GM23338 (cell line): ENCODE data around the gene LNX1. TPM values are rescaled to one million over a fixed set of nuclear protein-coding genes. Genes with fewer than 3 reads are reported as not detected.

Experiments
- ATAC-seq: fragments of 200-7000 bp; cut with Tn5 transposase; 3 replicates; pipeline ENCODE4 v1.9.1; 2020
- DNase-seq: peaks from one replicate; pipeline ENCODE4 v3.0.0-alpha.2; 2015; ENCODE audit warnings: low spot score
- H2AFZ ChIP-seq: fragments of 200-600 bp; sonication (generic); 2 replicates; pipeline ENCODE4 v1.8.0; 2016; ENCODE audit warnings: antibody characterized with exemption, mild to moderate bottlenecking, moderate library complexity
- H3F3A ChIP-seq: fragments of 200-600 bp; sonication (generic); replicated peaks from 2 replicates; pipeline ENCODE4 v1.8.0; 2017; ENCODE audit warnings: antibody characterized with exemption, mixed run types, low read depth
- H3K27ac ChIP-seq: fragments of 200-600 bp; sonication (generic); 2 replicates; pipeline ENCODE4 v1.6.1; 2016; ENCODE audit warnings: low read depth
- H3K27me3 ChIP-seq: fragments of 200-600 bp; sonication (generic); 2 replicates; pipeline ENCODE4 v1.8.0; 2016; ENCODE audit warnings: mild to moderate bottlenecking, mixed run types, moderate library complexity; ENCODE audit not compliant: insufficient read depth
- H3K36me3 ChIP-seq: fragments of 200-600 bp; sonication (generic); 2 replicates; pipeline ENCODE4 v1.8.0; 2016; ENCODE audit warnings: mild to moderate bottlenecking; ENCODE audit not compliant: insufficient read depth
- H3K4me1 ChIP-seq: fragments of 200-600 bp; sonication (generic); 2 replicates; pipeline ENCODE4 v1.8.0; 2016; ENCODE audit warnings: mild to moderate bottlenecking, moderate library complexity; ENCODE audit not compliant: insufficient read depth
- H3K4me2 ChIP-seq: fragments of 200-600 bp; sonication (generic); 2 replicates; pipeline ENCODE4 v1.7.1; 2017; ENCODE audit warnings: mixed run types
- H3K4me3 ChIP-seq: fragments of 200-600 bp; sonication (generic); 2 replicates; pipeline ENCODE4 v1.6.1; 2016; ENCODE audit warnings: mixed run types
- H3K79me2 ChIP-seq: fragments of 200-600 bp; sonication (generic); replicated peaks from 2 replicates; pipeline ENCODE4 v1.8.0; 2017; ENCODE audit warnings: mild to moderate bottlenecking; ENCODE audit not compliant: insufficient read depth
- H3K9me2 ChIP-seq: fragments of 200-600 bp; sonication (generic); 2 replicates; pipeline ENCODE4 v1.8.0; 2017; ENCODE audit not compliant: insufficient read depth
- H4K20me1 ChIP-seq: fragments of 200-600 bp; sonication (generic); replicated peaks from 2 replicates; pipeline ENCODE4 v1.8.0; 2017; ENCODE audit warnings: mild to moderate bottlenecking; ENCODE audit not compliant: insufficient read depth
- H3K27ac Mint-ChIP-seq: 2 replicates; pipeline ENCODE4 v1.8.0; 2020; ENCODE audit warnings: inconsistent platforms, mild to moderate bottlenecking, moderate library complexity, mixed read lengths
- H3K27me3 Mint-ChIP-seq: 3 replicates; pipeline ENCODE4 v1.8.0; 2022; ENCODE audit warnings: low read depth, mild to moderate bottlenecking, moderate library complexity, mixed read lengths, inconsistent platforms; ENCODE audit not compliant: insufficient read depth, poor library complexity
- H3K36me3 Mint-ChIP-seq: 3 replicates; pipeline ENCODE4 v1.8.0; 2021; ENCODE audit warnings: low read depth, mild to moderate bottlenecking, inconsistent platforms, moderate library complexity, mixed read lengths
- H3K4me1 Mint-ChIP-seq: 3 replicates; pipeline ENCODE4 v1.8.0; 2020; ENCODE audit warnings: mild to moderate bottlenecking, inconsistent platforms, mixed read lengths
- H3K4me3 Mint-ChIP-seq: 3 replicates; pipeline ENCODE4 v1.8.0; 2021; ENCODE audit warnings: moderate library complexity, mild to moderate bottlenecking, inconsistent platforms, mixed read lengths
- H3K9me3 Mint-ChIP-seq: 3 replicates; pipeline ENCODE4 v1.8.0; 2020; ENCODE audit warnings: moderate library complexity, mild to moderate bottlenecking, inconsistent platforms, mixed read lengths
- CREB1 ChIP-seq: fragments of 250-450 bp; sonication (Bioruptor Pico); IDR thresholded peaks from 2 replicates; pipeline ENCODE4 v1.5.0; 2020; ENCODE audit warnings: low read depth, mild to moderate bottlenecking, moderate library complexity
- EZH2 ChIP-seq: fragments of 200-600 bp; sonication (generic); IDR thresholded peaks from one replicate; pipeline ENCODE4 v1.8.0; 2017; ENCODE audit warnings: antibody characterized with exemption, mild to moderate bottlenecking, low read depth; ENCODE audit not compliant: unreplicated experiment
- EZH2phosphoT487 ChIP-seq: fragments of 200-600 bp; sonication (generic); IDR thresholded peaks from one replicate; pipeline ENCODE4 v1.8.1; 2018; ENCODE audit warnings: antibody characterized with exemption; ENCODE audit not compliant: unreplicated experiment
- POLR2AphosphoS5 ChIP-seq: IDR thresholded peaks from 2 replicates; pipeline ENCODE4 v1.6.1; 2016; ENCODE audit warnings: antibody characterized with exemption, low read depth
- STAT1 ChIP-seq: IDR thresholded peaks from one replicate; pipeline ENCODE4 v1.6.1; 2016; ENCODE audit warnings: antibody characterized with exemption; ENCODE audit not compliant: unreplicated experiment
- ZNF331 ChIP-seq: fragments of 250-450 bp; sonication (Bioruptor Pico); IDR thresholded peaks from 2 replicates; pipeline ENCODE4 v1.5.0; 2020; ENCODE audit warnings: low read depth, mild to moderate bottlenecking, moderate library complexity
- polyA plus RNA-seq: library from polyadenylated mRNA; unstranded; fragments of >200 nt; fragmentation: Nextera tagmentation; extraction: Ambion mirVana; gene quantifications from 2 replicates; pipeline ENCODE4 v1.2.1, GENCODE V29; 2016
- total RNA-seq: library from RNA; depleted of rRNA; stranded (reverse); fragments of >200 nt; shearing (Covaris generic); gene quantifications from 2 replicates; pipeline ENCODE4 v1.2.3, GENCODE V29; 2014
- TF ChIP-seq, protein P1 (sequence below): fragments of 250-450 bp; sonication (Bioruptor Pico); IDR thresholded peaks from 2 replicates; pipeline ENCODE4 v1.5.0; 2020; ENCODE audit warnings: mild to moderate bottlenecking, moderate library complexity
- TF ChIP-seq, protein P2 (sequence below), 2 experiments: fragments of 200-600 bp in 1 of 2; sonication (generic) in 1 of 2; conservative IDR thresholded peaks; 2 replicates each; pipeline versions ENCODE4 v1.5.1 to v1.6.1; 2016 to 2017; ENCODE audit warnings: antibody characterized with exemption in 2 of 2, low read depth in 2 of 2, mild to moderate bottlenecking in 2 of 2, moderate library complexity in 1 of 2

Gene LNX1
- total and polyA plus RNA-seq, 2 experiments from 2014 or later, result 5.4 to 6.4 TPM

DNA sequence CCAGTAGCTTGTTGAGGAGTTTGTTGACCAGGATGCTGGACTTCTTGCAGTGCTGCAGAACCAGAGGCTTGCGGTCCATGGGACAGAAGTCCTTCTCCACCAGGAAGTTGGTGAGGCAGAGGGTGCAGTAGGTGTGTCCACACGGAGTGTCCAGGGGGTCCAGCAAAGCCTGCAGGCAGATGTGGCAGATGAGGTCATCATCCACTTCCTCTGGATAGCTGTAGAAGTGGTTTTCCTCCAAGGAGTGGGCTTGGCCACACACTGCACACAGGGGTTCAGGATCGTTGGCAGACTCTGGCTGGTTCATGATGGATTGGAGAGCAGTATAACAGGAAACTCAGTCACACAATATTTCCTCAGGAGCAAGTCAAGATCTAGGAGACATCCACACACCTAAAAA, 17.6 kb downstream of the LNX1 start (continued):
- TF ChIP-seq, protein P1, sequence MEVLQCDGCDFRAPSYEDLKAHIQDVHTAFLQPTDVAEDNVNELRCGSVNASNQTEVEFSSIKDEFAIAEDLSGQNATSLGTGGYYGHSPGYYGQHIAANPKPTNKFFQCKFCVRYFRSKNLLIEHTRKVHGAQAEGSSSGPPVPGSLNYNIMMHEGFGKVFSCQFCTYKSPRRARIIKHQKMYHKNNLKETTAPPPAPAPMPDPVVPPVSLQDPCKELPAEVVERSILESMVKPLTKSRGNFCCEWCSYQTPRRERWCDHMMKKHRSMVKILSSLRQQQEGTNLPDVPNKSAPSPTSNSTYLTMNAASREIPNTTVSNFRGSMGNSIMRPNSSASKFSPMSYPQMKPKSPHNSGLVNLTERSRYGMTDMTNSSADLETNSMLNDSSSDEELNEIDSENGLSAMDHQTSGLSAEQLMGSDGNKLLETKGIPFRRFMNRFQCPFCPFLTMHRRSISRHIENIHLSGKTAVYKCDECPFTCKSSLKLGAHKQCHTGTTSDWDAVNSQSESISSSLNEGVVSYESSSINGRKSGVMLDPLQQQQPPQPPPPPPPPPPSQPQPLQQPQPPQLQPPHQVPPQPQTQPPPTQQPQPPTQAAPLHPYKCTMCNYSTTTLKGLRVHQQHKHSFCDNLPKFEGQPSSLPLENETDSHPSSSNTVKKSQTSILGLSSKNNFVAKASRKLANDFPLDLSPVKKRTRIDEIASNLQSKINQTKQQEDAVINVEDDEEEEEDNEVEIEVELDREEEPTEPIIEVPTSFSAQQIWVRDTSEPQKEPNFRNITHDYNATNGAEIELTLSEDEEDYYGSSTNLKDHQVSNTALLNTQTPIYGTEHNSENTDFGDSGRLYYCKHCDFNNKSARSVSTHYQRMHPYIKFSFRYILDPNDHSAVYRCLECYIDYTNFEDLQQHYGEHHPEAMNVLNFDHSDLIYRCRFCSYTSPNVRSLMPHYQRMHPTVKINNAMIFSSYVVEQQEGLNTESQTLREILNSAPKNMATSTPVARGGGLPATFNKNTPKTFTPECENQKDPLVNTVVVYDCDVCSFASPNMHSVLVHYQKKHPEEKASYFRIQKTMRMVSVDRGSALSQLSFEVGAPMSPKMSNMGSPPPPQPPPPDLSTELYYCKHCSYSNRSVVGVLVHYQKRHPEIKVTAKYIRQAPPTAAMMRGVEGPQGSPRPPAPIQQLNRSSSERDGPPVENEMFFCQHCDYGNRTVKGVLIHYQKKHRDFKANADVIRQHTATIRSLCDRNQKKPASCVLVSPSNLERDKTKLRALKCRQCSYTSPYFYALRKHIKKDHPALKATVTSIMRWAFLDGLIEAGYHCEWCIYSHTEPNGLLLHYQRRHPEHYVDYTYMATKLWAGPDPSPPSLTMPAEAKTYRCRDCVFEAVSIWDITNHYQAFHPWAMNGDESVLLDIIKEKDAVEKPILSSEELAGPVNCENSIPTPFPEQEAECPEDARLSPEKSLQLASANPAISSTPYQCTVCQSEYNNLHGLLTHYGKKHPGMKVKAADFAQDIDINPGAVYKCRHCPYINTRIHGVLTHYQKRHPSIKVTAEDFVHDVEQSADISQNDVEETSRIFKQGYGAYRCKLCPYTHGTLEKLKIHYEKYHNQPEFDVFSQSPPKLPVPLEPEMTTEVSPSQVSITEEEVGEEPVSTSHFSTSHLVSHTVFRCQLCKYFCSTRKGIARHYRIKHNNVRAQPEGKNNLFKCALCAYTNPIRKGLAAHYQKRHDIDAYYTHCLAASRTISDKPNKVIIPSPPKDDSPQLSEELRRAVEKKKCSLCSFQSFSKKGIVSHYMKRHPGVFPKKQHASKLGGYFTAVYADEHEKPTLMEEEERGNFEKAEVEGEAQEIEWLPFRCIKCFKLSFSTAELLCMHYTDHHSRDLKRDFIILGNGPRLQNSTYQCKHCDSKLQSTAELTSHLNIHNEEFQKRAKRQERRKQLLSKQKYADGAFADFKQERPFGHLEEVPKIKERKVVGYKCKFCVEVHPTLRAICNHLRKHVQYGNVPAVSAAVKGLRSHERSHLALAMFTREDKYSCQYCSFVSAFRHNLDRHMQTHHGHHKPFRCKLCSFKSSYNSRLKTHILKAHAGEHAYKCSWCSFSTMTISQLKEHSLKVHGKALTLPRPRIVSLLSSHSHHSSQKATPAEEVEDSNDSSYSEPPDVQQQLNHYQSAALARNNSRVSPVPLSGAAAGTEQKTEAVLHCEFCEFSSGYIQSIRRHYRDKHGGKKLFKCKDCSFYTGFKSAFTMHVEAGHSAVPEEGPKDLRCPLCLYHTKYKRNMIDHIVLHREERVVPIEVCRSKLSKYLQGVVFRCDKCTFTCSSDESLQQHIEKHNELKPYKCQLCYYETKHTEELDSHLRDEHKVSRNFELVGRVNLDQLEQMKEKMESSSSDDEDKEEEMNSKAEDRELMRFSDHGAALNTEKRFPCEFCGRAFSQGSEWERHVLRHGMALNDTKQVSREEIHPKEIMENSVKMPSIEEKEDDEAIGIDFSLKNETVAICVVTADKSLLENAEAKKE (CRISPR knock-in tag), result no peak
- TF ChIP-seq EZH2phosphoT487, result no peak

DNA sequence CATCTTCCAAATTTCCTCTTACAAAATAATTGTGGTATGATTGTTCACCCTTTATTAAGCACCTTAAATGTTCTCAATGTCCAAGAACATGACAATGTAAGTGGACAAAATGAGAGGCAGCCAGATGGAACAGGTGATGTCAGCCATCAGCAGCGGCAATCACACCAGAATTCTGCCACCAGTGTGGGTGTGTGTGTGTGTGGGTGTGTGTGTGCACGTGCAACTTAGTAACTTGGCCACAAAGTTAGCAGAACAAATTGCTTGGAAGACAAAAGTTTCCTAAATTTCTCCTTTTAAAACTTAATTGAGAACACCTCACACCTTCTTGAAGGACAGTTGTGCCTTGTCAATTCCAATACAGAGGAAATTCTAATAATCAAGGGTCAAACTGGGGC, 18.7 kb downstream of the LNX1 start:
- Histone ChIP-seq H3K4me3 (no peak overlapping the region), H3K27me3 (no peaks in the 10 kb centered on the region), H3K4me2 (no peak overlapping the region), H3K4me1 (no peaks in the 10 kb centered on the region), H3K79me2 (no peaks in the 10 kb centered on the region), H3K9me2 (no peaks in the 10 kb centered on the region), H3K27ac (no peak overlapping the region), H3F3A (no peaks in the 10 kb centered on the region), H2AFZ (no peak overlapping the region), H4K20me1 (no peaks in the 10 kb centered on the region), H3K36me3 (no peaks in the 10 kb centered on the region)
- peaks cover 9% of the 10 kb centered on the region; the same call in 1 of the 3 replicates for H3K9me3 Mint-ChIP-seq
- no peak overlapping the region for H3K27ac Mint-ChIP-seq
- H3K36me3 Mint-ChIP-seq, result peaks cover 8% of the 10 kb centered on the region; the same call in 1 of the 3 replicates
- DNase-seq, result no peak
- H3K27me3 Mint-ChIP-seq, result peaks cover 3% of the 10 kb centered on the region
- H3K4me1 Mint-ChIP-seq, result no peaks in the 10 kb centered on the region; the same call in 2 of the 3 replicates
- H3K4me3 Mint-ChIP-seq, result no peak overlapping the region
- ATAC-seq, result no peak
- TF ChIP-seq, protein P2, sequence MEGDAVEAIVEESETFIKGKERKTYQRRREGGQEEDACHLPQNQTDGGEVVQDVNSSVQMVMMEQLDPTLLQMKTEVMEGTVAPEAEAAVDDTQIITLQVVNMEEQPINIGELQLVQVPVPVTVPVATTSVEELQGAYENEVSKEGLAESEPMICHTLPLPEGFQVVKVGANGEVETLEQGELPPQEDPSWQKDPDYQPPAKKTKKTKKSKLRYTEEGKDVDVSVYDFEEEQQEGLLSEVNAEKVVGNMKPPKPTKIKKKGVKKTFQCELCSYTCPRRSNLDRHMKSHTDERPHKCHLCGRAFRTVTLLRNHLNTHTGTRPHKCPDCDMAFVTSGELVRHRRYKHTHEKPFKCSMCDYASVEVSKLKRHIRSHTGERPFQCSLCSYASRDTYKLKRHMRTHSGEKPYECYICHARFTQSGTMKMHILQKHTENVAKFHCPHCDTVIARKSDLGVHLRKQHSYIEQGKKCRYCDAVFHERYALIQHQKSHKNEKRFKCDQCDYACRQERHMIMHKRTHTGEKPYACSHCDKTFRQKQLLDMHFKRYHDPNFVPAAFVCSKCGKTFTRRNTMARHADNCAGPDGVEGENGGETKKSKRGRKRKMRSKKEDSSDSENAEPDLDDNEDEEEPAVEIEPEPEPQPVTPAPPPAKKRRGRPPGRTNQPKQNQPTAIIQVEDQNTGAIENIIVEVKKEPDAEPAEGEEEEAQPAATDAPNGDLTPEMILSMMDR (conservative IDR thresholded peaks at IDR 0.05; ENCODE audit: low read depth in 2 of 2), result no peak
- TF ChIP-seq ZNF331 (no peak), EZH2 (no peak), EZH2phosphoT487 (no peak), POLR2AphosphoS5 (no peak), STAT1 (no peak), CREB1 (CRISPR knock-in tag) (no peak)
- TF ChIP-seq, protein P1 (CRISPR knock-in tag), result no peak
